Neural crest cell (in vitro differentiated cells): ENCODE data around the gene SYNM. TPM values are rescaled to one million over a fixed set of nuclear protein-coding genes. Genes with fewer than 3 reads are reported as not detected.

Experiments used
- DNase-seq: peaks from one replicate; pipeline ENCODE4 v3.0.0; 2021; ENCODE audit warnings: low read depth, mixed read lengths, low spot score
- H3K27ac Mint-ChIP-seq: one replicate; pipeline ENCODE4 v1.8.0; 2021; ENCODE audit warnings: mild to moderate bottlenecking, mixed read lengths; ENCODE audit not compliant: unreplicated experiment
- H3K27me3 Mint-ChIP-seq: 2 replicates; pipeline ENCODE4 v1.8.0; 2021; ENCODE audit warnings: low read depth, mild to moderate bottlenecking, mixed read lengths
- H3K36me3 Mint-ChIP-seq: 2 replicates; pipeline ENCODE4 v1.8.0; 2021; ENCODE audit warnings: low read depth, mild to moderate bottlenecking, mixed read lengths
- H3K4me1 Mint-ChIP-seq: 2 replicates; pipeline ENCODE4 v1.8.0; 2021; ENCODE audit warnings: mixed read lengths
- H3K4me3 Mint-ChIP-seq: one replicate; pipeline ENCODE4 v1.8.0; 2021; ENCODE audit warnings: mild to moderate bottlenecking, mixed read lengths
- H3K9me3 Mint-ChIP-seq: 2 replicates; pipeline ENCODE4 v1.8.0; 2021; ENCODE audit warnings: mixed read lengths
- CTCF ChIP-seq: fragments of 200-600 bp; sonication (generic); conservative IDR thresholded peaks from 2 replicates; pipeline ENCODE4 v1.5.0; 2021; ENCODE audit warnings: antibody characterized with exemption, mild to moderate bottlenecking
- total RNA-seq: library from RNA; stranded (reverse); gene quantifications from 2 replicates; pipeline ENCODE4 v1.2.1, GENCODE V29; 2021

Gene SYNM
- total RNA-seq, 1 donor from 2014 or later: 3.1 TPM

DNA sequence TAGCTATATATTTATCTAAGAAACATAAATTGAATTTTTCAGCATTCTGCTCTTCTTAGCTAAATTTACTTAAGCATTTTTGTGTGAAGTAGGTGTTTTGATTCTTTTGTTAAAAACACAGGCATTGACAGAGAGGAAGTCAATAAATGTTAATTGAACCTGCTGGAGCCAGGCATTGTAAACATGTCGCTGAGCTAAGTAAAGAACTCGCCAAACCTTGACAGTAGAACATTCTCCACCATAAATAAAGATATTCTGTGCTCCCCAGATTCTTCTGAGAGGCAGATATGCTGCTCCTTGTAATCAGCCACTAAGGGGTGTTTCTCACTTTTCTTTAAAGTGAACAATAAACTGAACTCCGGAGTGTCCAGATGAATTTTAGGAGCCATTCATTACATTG, 38.4 kb downstream of the SYNM start:
- no peak for TF ChIP-seq CTCF
- Mint-ChIP-seq H3K27me3 (no peaks in the 10 kb centered on the region), H3K36me3 (peaks cover 9% of the 10 kb centered on the region), H3K27ac (peak overlapping the region; percentile 7), H3K4me3 (no peak overlapping the region), H3K9me3 (no peaks in the 10 kb centered on the region), H3K4me1 (peaks cover 20% of the 10 kb centered on the region)
- no peak for DNase-seq

- peaks cover 25% of the 10 kb centered on the region for H3K4me1 Mint-ChIP-seq
- H3K4me3 Mint-ChIP-seq: no peak overlapping the region
- H3K9me3 Mint-ChIP-seq: no peaks in the 10 kb centered on the region
- H3K27me3 Mint-ChIP-seq: no peaks in the 10 kb centered on the region
- DNase-seq: no peak
- H3K36me3 Mint-ChIP-seq: peaks cover 11% of the 10 kb centered on the region
- TF ChIP-seq CTCF: no peak
- H3K27ac Mint-ChIP-seq: peak overlapping the region; percentile 7
Measured at GRCh38 chr15:99143655-99144610, 39.1 kb downstream of the SYNM start.

GRCh38 chr15:99145005-99145404, 40.1 kb downstream of the SYNM start:
- DNase-seq: no peak

DNA sequence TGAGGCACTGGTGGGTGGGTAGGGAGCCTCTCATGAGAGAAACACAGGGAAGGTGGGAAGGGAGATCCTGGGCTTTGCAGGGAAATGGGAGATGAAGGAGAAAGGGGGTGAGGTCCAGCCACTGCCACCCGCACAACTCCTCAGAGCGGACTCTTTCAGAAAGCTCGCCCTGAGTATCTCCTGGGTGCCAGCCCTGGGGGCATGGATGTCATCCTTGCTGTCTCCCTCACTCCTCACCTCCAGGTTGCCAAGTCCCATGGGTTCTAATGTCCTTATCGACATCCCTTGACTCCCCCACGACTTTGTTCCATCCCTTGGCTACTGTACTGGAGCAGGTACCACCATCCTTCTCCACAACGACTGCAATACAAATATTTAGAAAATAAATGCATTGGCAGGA, 40.9 kb downstream of the SYNM start:
- no peak for DNase-seq
- Mint-ChIP-seq H3K4me1 (peaks cover 27% of the 10 kb centered on the region), H3K27me3 (no peaks in the 10 kb centered on the region), H3K27ac (no peak overlapping the region), H3K9me3 (no peaks in the 10 kb centered on the region), H3K4me3 (no peak overlapping the region), H3K36me3 (peaks cover 8% of the 10 kb centered on the region)
- no peak for TF ChIP-seq CTCF

More at GRCh38 chr15:99145005-99145404, 40.1 kb downstream of the SYNM start:
- Mint-ChIP-seq H3K4me1 (peaks cover 27% of the 10 kb centered on the region), H3K9me3 (no peaks in the 10 kb centered on the region), H3K27ac (no peak overlapping the region), H3K27me3 (no peaks in the 10 kb centered on the region), H3K36me3 (peaks cover 9% of the 10 kb centered on the region), H3K4me3 (no peak overlapping the region)
- TF ChIP-seq CTCF: no peak

- no peak for DNase-seq
Measured at GRCh38 chr15:99146661-99147060, 41.8 kb downstream of the SYNM start.

More at GRCh38 chr15:99146661-99147060, 41.8 kb downstream of the SYNM start:
- TF ChIP-seq CTCF: no peak
- Mint-ChIP-seq H3K4me1 (peaks cover 27% of the 10 kb centered on the region), H3K9me3 (no peaks in the 10 kb centered on the region), H3K27ac (no peak overlapping the region), H3K36me3 (peaks cover 10% of the 10 kb centered on the region), H3K4me3 (no peak overlapping the region), H3K27me3 (no peaks in the 10 kb centered on the region)
